Cardiac septum (tissue), 1 donor: Measurements from ENCODE around the gene P2RY10. TPM values are rescaled to one million over a fixed set of nuclear protein-coding genes. Genes with fewer than 3 reads are reported as not detected.

Experiments used
- microRNA-seq: library from miRNA; unstranded; fragments of <30 nt; microRNA quantifications from one replicate; pipeline ENCODE4 v1.2.0, GENCODE V29; 2020
- total RNA-seq: library from RNA; stranded (reverse); fragmentation: NEBNext Ultra II Directional; extraction: Animal tissue kit (Norgen Biotek cat#: 25700); gene quantifications from one replicate; pipeline ENCODE4 v1.2.1, GENCODE V29; 2021
- donor health status: DM: no; HTN: no; CAD: no.

Gene P2RY10
- total RNA-seq, 1 donor from 2014 or later = not detected

Small RNA genes within 50 kb of the gene (microRNA-seq; reads per million reads assigned to microRNA genes)
- gene MIR4328 = not detected

Other genes starting within 250 kb of the P2RY10 start
- gene LPAR4, start 197.7 kb upstream of the P2RY10 start, total RNA-seq = 0.40 TPM
- gene GPR174, start 199.3 kb downstream of the P2RY10 start, total RNA-seq = 0.24 TPM